Stomach smooth muscle (tissue), 2 donors: ENCODE data around the gene PITX3.

Source experiments
- H3K27ac ChIP-seq: one replicate; pipeline ENCODE4 v1.7.0; 2013; ENCODE audit warnings: mild to moderate bottlenecking, low read length, inconsistent platforms
- H3K27me3 ChIP-seq, 2 donors: one replicate each; pipeline ENCODE4 v1.7.0; 2013; ENCODE audit warnings: low read length in 2 of 2; ENCODE audit not compliant: insufficient read depth in 2 of 2, control insufficient read depth in 1 of 2
- H3K36me3 ChIP-seq, 2 donors: one replicate each; pipeline ENCODE4 v1.7.0; 2013; ENCODE audit warnings: low read length in 2 of 2; ENCODE audit not compliant: control insufficient read depth in 2 of 2, insufficient read depth in 2 of 2
- H3K4me1 ChIP-seq: one replicate; pipeline ENCODE4 v1.7.0; 2013; ENCODE audit warnings: low read length; ENCODE audit not compliant: control insufficient read depth, insufficient read depth
- H3K4me3 ChIP-seq, 2 donors: one replicate each; pipeline ENCODE4 v1.7.0; 2013; ENCODE audit warnings: low read length in 2 of 2
- H3K9ac ChIP-seq, 2 donors: one replicate each; pipeline ENCODE4 v1.7.0; 2013; ENCODE audit warnings: low read length in 2 of 2, mild to moderate bottlenecking in 1 of 2
- H3K9me3 ChIP-seq, 2 donors: one replicate each; pipeline ENCODE4 v1.7.0; 2013; ENCODE audit warnings: low read length in 2 of 2; ENCODE audit not compliant: control insufficient read depth in 2 of 2
- donor health status: healthy.
- donor health status: Pancreatic carcinoma.

The PITX3 gene

DNA sequence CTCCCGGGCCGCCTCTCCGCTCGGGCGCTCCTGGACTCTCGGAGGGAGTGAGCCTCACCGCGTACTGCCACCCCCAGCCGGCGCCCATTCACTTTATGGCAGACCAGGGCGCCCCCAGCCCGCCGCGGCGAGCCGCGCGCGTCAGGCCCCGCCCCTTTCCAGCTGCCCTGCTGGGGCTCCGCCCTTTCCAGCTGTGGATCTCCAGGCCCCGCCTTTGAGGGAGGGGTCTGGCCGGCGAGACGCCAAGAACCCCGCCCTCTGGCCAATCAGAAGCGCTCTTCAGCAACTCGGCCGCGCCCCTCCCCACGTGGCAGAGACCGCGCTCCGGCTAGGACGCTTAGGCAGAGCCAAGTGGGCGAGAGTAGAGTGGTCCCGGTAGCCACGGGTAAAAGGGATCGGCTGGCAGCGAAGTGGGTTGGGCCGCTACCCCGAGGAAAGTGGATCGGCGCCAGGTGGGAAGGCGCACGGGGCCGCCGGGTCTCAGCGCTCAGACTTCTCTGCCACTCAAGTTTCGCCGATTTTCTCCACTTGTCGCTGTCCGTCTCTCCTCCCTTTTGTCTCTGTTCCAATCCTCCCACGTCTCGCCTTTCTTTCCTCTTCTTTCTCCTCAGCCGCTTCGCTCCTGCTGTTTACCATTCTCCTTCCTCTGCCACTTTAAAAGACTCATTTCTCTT is at the start of gene PITX3:
Gene PITX3 (minus strand): TSS at position 69 of the 674 bp plus-strand sequence. CDS start 9,432 bp downstream, outside the sequence.
- H3K4me1 ChIP-seq: peaks cover 36% of the 10 kb centered on the region
- H3K9me3 ChIP-seq: no peaks in the 10 kb centered on the region
- no peak within 1 kb of the TSS for H3K27ac ChIP-seq
- H3K9ac ChIP-seq: peak within 1 kb of the TSS; percentile 48 to 55
- H3K4me3 ChIP-seq: peak within 1 kb of the TSS; percentile 79 to 88
- H3K36me3 ChIP-seq: no peaks in the 10 kb centered on the region
- H3K27me3 ChIP-seq: peaks cover 2 to 13% of the 10 kb centered on the region in 2 donors

- no peak overlapping the region for H3K27ac ChIP-seq
- no peaks in the 10 kb centered on the region for H3K36me3 ChIP-seq
- H3K4me3 ChIP-seq: no peak overlapping the region
- H3K9ac ChIP-seq: no peak overlapping the region
- H3K4me1 ChIP-seq: peaks cover 7% of the 10 kb centered on the region
- H3K9me3 ChIP-seq: no peaks in the 10 kb centered on the region
- H3K27me3 ChIP-seq: no peaks in the 10 kb centered on the region
Observed at GRCh38 chr10:102289840-102290239, 48.5 kb upstream of the PITX3 start.

DNA sequence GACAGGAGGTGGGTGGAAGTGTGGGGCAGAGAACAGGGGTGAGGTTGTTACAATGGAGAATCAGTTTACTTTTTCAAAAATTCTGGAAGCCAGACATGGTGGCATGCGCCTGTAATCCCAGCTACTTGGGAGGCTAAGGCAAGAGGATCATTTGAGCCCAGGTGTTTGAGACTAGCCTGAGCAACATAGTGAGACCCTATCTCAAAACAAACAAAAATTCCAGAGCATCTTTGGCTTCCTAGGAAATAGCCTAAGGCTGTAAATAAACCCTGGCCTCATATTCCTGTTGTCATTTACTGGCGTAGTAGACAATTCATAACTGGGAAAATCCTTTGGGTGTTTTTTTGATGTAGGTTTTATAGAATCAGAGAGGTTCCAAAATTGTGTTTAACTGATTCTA is 48.0 kb upstream of the PITX3 start:
- Histone ChIP-seq H3K36me3 (no peaks in the 10 kb centered on the region), H3K27ac (no peak overlapping the region), H3K9me3 (no peaks in the 10 kb centered on the region), H3K4me1 (peaks cover 7% of the 10 kb centered on the region), H3K27me3 (no peaks in the 10 kb centered on the region), H3K4me3 (no peak overlapping the region), H3K9ac (no peak overlapping the region)

- no peaks in the 10 kb centered on the region for H3K9me3 ChIP-seq
- H3K27me3 ChIP-seq: no peaks in the 10 kb centered on the region
- no peak overlapping the region for H3K27ac ChIP-seq
- no peak overlapping the region for H3K4me3 ChIP-seq
- H3K4me1 ChIP-seq: peaks cover 7% of the 10 kb centered on the region
- H3K36me3 ChIP-seq: no peaks in the 10 kb centered on the region
- H3K9ac ChIP-seq: no peak overlapping the region
Observed at GRCh38 chr10:102287991-102288390, 46.7 kb upstream of the PITX3 start.

GRCh38 chr10:102287538-102287937 is 46.2 kb upstream of the PITX3 start:
- peaks cover 7% of the 10 kb centered on the region for H3K4me1 ChIP-seq
- no peaks in the 10 kb centered on the region for H3K9me3 ChIP-seq
- no peak overlapping the region for H3K9ac ChIP-seq
- H3K27me3 ChIP-seq: no peaks in the 10 kb centered on the region
- H3K27ac ChIP-seq: no peak overlapping the region
- no peak overlapping the region for H3K4me3 ChIP-seq
- H3K36me3 ChIP-seq: no peaks in the 10 kb centered on the region

DNA sequence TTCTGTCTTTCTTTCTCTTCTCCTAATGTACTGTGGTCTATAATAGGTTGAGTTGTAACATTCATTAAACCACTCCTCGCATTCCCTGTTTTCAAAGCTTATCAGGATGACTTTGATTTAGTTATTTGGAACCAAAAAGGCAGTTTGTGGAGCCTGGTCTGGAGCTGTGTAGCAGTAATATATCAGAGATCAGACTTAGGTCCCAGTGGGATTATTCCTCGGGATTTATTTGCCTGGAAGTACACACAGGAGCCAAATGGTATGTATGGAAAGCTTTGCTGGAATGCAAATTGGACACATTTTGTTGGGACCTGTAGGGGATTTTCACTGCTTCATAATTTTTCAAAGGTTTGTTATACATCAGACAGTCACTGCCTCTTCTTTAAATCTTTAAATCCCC is 44.9 kb upstream of the PITX3 start:
- Histone ChIP-seq H3K27me3 (no peaks in the 10 kb centered on the region), H3K9ac (no peak overlapping the region), H3K4me3 (no peak overlapping the region), H3K9me3 (no peaks in the 10 kb centered on the region), H3K36me3 (no peaks in the 10 kb centered on the region), H3K4me1 (peaks cover 3% of the 10 kb centered on the region), H3K27ac (no peak overlapping the region)

DNA sequence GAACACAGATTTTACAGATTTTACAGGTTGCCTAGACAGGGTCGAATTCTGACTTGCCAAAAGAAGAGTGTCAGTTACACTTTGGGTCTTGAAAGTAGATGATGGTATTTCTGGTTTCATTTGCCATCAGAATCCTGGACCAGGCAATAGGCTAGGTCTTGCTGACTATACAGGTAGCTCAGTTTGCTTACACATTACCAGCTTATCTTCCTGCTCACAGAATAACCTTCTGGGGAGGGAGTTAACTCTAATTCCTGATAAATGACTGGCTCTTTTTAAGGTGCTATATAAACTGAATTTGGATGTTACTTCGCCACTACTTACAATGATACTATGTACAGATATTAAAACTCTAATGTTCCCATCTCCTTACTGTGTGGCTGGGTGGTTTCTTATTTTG is 43.8 kb upstream of the PITX3 start:
- Histone ChIP-seq H3K36me3 (no peaks in the 10 kb centered on the region), H3K9me3 (no peaks in the 10 kb centered on the region), H3K4me3 (no peak overlapping the region), H3K27me3 (no peaks in the 10 kb centered on the region), H3K9ac (no peak overlapping the region), H3K4me1 (peaks cover 6% of the 10 kb centered on the region), H3K27ac (no peak overlapping the region)

DNA sequence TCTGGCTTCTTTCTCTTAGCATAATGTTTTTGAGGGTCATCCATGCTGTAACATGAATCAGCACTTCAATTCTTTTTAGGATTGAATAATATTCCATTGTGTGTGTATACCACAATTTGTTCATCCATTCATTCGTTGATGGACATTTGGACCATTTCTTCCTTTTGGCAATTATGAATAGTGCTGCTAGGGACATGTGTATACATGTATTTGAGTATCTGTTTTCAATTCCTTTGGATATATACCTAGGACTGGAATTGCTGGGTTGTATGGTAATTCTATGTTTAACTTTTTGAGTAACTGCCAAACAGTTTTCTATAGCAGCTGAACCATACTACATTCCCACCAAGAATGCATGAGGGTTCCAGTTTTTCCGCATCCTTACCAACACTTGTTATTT is 43.2 kb upstream of the PITX3 start:
- Histone ChIP-seq H3K4me1 (peaks cover 9% of the 10 kb centered on the region), H3K27me3 (no peaks in the 10 kb centered on the region), H3K36me3 (no peaks in the 10 kb centered on the region)

DNA sequence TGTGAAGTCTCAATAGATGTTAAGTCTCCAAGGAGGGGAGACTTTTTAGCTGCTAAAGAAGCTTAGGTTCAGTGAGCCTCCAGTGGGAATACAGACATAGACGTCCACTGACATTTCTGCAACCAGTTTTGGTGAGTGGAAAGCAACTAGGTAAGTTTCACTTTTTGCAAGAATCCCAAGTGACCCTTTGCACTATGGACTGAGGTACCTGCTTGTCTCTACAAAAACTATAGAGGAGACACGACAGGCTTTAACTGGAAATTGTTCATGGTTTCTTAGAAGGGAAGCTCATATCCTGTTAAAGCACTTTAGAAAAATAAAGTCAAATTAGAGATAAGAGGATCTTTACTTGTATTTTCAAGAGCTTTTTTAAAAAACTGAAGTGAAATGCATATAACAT is 42.6 kb upstream of the PITX3 start:
- Histone ChIP-seq H3K9me3 (no peaks in the 10 kb centered on the region), H3K4me3 (no peak overlapping the region), H3K4me1 (peaks cover 9% of the 10 kb centered on the region), H3K9ac (no peak overlapping the region), H3K36me3 (no peaks in the 10 kb centered on the region), H3K27ac (no peak overlapping the region), H3K27me3 (no peaks in the 10 kb centered on the region)

More for the DNA sequence above, 43.2 kb upstream of the PITX3 start:
- Histone ChIP-seq H3K9ac (no peak overlapping the region), H3K4me3 (no peak overlapping the region), H3K27ac (no peak overlapping the region), H3K9me3 (no peaks in the 10 kb centered on the region)

DNA sequence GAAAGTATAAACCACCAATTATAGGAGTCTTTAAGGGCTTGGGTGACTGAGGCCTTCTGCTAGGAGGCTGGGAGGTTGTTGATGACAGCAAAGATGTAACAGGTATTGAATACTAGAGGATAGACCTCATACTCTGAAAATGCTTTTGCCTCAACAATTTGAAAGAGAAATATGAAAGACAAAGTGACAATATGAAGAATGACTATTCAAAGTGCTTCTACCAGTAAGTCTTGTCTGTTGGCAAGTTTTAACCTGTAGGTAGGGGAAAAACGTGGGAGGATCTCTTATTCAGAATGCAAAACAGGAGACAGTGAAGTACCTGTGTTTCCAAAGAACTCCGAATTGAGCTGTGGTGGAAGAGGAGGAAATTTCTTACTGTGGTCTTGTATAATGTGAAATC is 42.2 kb upstream of the PITX3 start:
- no peak overlapping the region for H3K4me3 ChIP-seq
- H3K9ac ChIP-seq: no peak overlapping the region
- no peaks in the 10 kb centered on the region for H3K27me3 ChIP-seq
- H3K27ac ChIP-seq: no peak overlapping the region
- no peaks in the 10 kb centered on the region for H3K9me3 ChIP-seq
- H3K36me3 ChIP-seq: no peaks in the 10 kb centered on the region
- H3K4me1 ChIP-seq: peaks cover 9% of the 10 kb centered on the region

- Histone ChIP-seq H3K4me1 (peaks cover 9% of the 10 kb centered on the region), H3K9me3 (no peaks in the 10 kb centered on the region), H3K9ac (peak overlapping the region; percentile 6 to 35), H3K4me3 (peak overlapping the region; percentile 17 to 50), H3K27ac (no peak overlapping the region), H3K27me3 (no peaks in the 10 kb centered on the region), H3K36me3 (no peaks in the 10 kb centered on the region)
Observed at GRCh38 chr10:102281102-102281487, 39.8 kb upstream of the PITX3 start.
